CD4-positive, CD25-positive, alpha-beta regulatory T cell (primary cell): ENCODE measurements around the gene RPP38. TPM values are rescaled to one million over a fixed set of nuclear protein-coding genes. Genes with fewer than 3 reads are reported as not detected.
A peak's percentile ranks its signal among the peaks of the same experiment; 100 is the strongest.

Experiments used
- ATAC-seq, 2 donors: fragments of 150-1000 bp; cut with Tn5 transposase; one replicate each; pipeline ENCODE4 v1.10.0; 2021; ENCODE audit warnings: low read depth in 2 of 2, moderate number of reproducible peaks in 2 of 2, moderate library complexity in 1 of 2
- DNase-seq, 3 donors: peaks; one replicate each; pipeline versions ENCODE4 v3.0.0 to v3.0.0-alpha.2; 2012 to 2022; ENCODE audit warnings: mixed read lengths in 1 of 3
- H3K27ac ChIP-seq: one replicate; pipeline ENCODE4 v1.7.0; 2013; ENCODE audit warnings: mild to moderate bottlenecking, low read length; ENCODE audit not compliant: insufficient read depth, poor library complexity, severe bottlenecking
- H3K27me3 ChIP-seq: one replicate; pipeline ENCODE4 v1.7.0; 2013; ENCODE audit warnings: low read length; ENCODE audit not compliant: control insufficient read depth, insufficient read depth
- H3K36me3 ChIP-seq: one replicate; pipeline ENCODE4 v1.7.0; 2013; ENCODE audit warnings: mild to moderate bottlenecking, low read length, moderate library complexity; ENCODE audit not compliant: control insufficient read depth, insufficient read depth
- H3K4me1 ChIP-seq: 2 replicates; pipeline ENCODE4 v1.7.0; 2013; ENCODE audit warnings: mild to moderate bottlenecking, low read length; ENCODE audit not compliant: insufficient read depth, control insufficient read depth, poor library complexity, severe bottlenecking
- H3K4me3 ChIP-seq: one replicate; pipeline ENCODE4 v1.7.0; 2013; ENCODE audit warnings: low read depth, mild to moderate bottlenecking, low read length, moderate library complexity
- H3K9me3 ChIP-seq, 2 experiments: 1 replicate in 1 of 2; 2 replicates in 1 of 2; pipeline ENCODE4 v1.7.0; 2013; ENCODE audit warnings: low read length in 2 of 2, mild to moderate bottlenecking in 1 of 2, moderate library complexity in 1 of 2; ENCODE audit not compliant: control insufficient read depth in 2 of 2
- H3K27ac Mint-ChIP-seq, 3 donors: one replicate each; pipeline ENCODE4 v1.8.0; 2020 to 2022; ENCODE audit warnings: mild to moderate bottlenecking in 3 of 3, mixed read lengths in 3 of 3, moderate library complexity in 2 of 3
- H3K27me3 Mint-ChIP-seq: one replicate; pipeline ENCODE4 v1.8.0; 2022; ENCODE audit warnings: mild to moderate bottlenecking, mixed read lengths
- H3K36me3 Mint-ChIP-seq: one replicate; pipeline ENCODE4 v1.8.0; 2020; ENCODE audit warnings: mixed read lengths
- H3K4me1 Mint-ChIP-seq, 4 donors: one replicate each; pipeline ENCODE4 v1.8.0; 2020 to 2022; ENCODE audit warnings: mixed read lengths in 4 of 4, mild to moderate bottlenecking in 1 of 4
- H3K4me3 Mint-ChIP-seq, 4 donors: one replicate each; pipeline ENCODE4 v1.8.0; 2020 to 2022; ENCODE audit warnings: mild to moderate bottlenecking in 4 of 4, mixed read lengths in 4 of 4, moderate library complexity in 3 of 4
- H3K9me3 Mint-ChIP-seq, 7 donors: one replicate each; pipeline ENCODE4 v1.8.0; 2020 to 2022; ENCODE audit warnings: mixed read lengths in 7 of 7, mild to moderate bottlenecking in 3 of 7, moderate library complexity in 2 of 7
- polyA plus RNA-seq, 4 donors: library from polyadenylated mRNA; unstranded; fragments of 300-500 nt; fragmentation: Illumina TruSeq; gene quantifications; one replicate each; pipeline ENCODE4 v1.2.3, GENCODE V29; 2021
- total RNA-seq: library from RNA; stranded (reverse); gene quantifications from one replicate; pipeline ENCODE4 v1.2.3, GENCODE V29; 2022

The RPP38 gene
- total RNA-seq = 9.3 TPM
- polyA plus RNA-seq = 10 to 100 TPM; 19.6 to 38.7 (median 28.9) TPM

GRCh38 chr10:15097011-15097812 is at the start of gene RPP38:
Gene RPP38 (plus strand): TSS chr10:15097355. CDS start chr10:15103315, 5,960 bp downstream.
- Histone ChIP-seq H3K27ac (peak within 1 kb of the TSS; percentile 96), H3K4me3 (peak within 1 kb of the TSS; percentile 91), H3K36me3 (peaks cover 11% of the 10 kb centered on the region), H3K4me1 (peaks cover 30% of the 10 kb centered on the region), H3K9me3 (no peaks in the 10 kb centered on the region), H3K27me3 (no peaks in the 10 kb centered on the region)
- peak; percentile 90 to 95 (median 95) for DNase-seq
- Mint-ChIP-seq H3K4me1 (peaks cover 0 to 40% (median 30%) of the 10 kb centered on the region in 4 donors), H3K9me3 (no peaks in the 10 kb centered on the region), H3K27me3 (no peaks in the 10 kb centered on the region), H3K4me3 (peak within 1 kb of the TSS; percentile 95 to 97 (median 95)), H3K27ac (peak within 1 kb of the TSS; percentile 98 to 99 (median 98)), H3K36me3 (no peaks in the 10 kb centered on the region)
- ATAC-seq = peak; percentile 84 to 86

- no peak for ATAC-seq
- no peak overlapping the region for H3K4me3 Mint-ChIP-seq
- no peak overlapping the region for H3K4me3 ChIP-seq
- no peaks in the 10 kb centered on the region for H3K27me3 ChIP-seq
- H3K4me1 Mint-ChIP-seq = no peaks in the 10 kb centered on the region
- H3K36me3 ChIP-seq = no peaks in the 10 kb centered on the region
- no peaks in the 10 kb centered on the region for H3K9me3 ChIP-seq
- DNase-seq = no peak
- no peak overlapping the region for H3K27ac Mint-ChIP-seq
- H3K27me3 Mint-ChIP-seq = peaks cover 27% of the 10 kb centered on the region
- H3K27ac ChIP-seq = no peak overlapping the region
- no peaks in the 10 kb centered on the region for H3K9me3 Mint-ChIP-seq
- H3K36me3 Mint-ChIP-seq = no peaks in the 10 kb centered on the region
- no peaks in the 10 kb centered on the region for H3K4me1 ChIP-seq
These were observed 47.6 kb upstream of the RPP38 start for GRCh38 chr10:15049533-15049932.

GRCh38 chr10:15052121-15052520 is 45.0 kb upstream of the RPP38 start:
- Histone ChIP-seq H3K36me3 (no peaks in the 10 kb centered on the region), H3K27me3 (no peaks in the 10 kb centered on the region), H3K4me1 (no peaks in the 10 kb centered on the region), H3K27ac (no peak overlapping the region), H3K4me3 (no peak overlapping the region), H3K9me3 (no peaks in the 10 kb centered on the region)
- Mint-ChIP-seq H3K4me3 (no peak overlapping the region), H3K4me1 (no peaks in the 10 kb centered on the region), H3K36me3 (no peaks in the 10 kb centered on the region), H3K27me3 (peaks cover 27% of the 10 kb centered on the region), H3K27ac (no peak overlapping the region), H3K9me3 (peaks cover 0 to 2% (median 0%) of the 10 kb centered on the region in 7 donors)
- DNase-seq (no peak), ATAC-seq (no peak)

GRCh38 chr10:15053061-15053460 is 44.1 kb upstream of the RPP38 start:
- Mint-ChIP-seq H3K4me3 (no peak overlapping the region), H3K4me1 (no peaks in the 10 kb centered on the region), H3K27me3 (peaks cover 23% of the 10 kb centered on the region), H3K9me3 (peaks cover 0 to 2% (median 0%) of the 10 kb centered on the region in 7 donors), H3K27ac (no peak overlapping the region), H3K36me3 (no peaks in the 10 kb centered on the region)
- Histone ChIP-seq H3K9me3 (no peaks in the 10 kb centered on the region), H3K36me3 (no peaks in the 10 kb centered on the region), H3K4me3 (no peak overlapping the region), H3K4me1 (no peaks in the 10 kb centered on the region), H3K27ac (no peak overlapping the region), H3K27me3 (peaks cover 2% of the 10 kb centered on the region)
- ATAC-seq (no peak), DNase-seq (no peak)

- no peaks in the 10 kb centered on the region for H3K36me3 Mint-ChIP-seq
These were observed 38.5 kb upstream of the RPP38 start for GRCh38 chr10:15058689-15059088.

GRCh38 chr10:15059914-15060313 is 37.2 kb upstream of the RPP38 start:
- ATAC-seq = no peak

More at GRCh38 chr10:15058689-15059088, 38.5 kb upstream of the RPP38 start:
- peaks cover 25% of the 10 kb centered on the region for H3K27me3 Mint-ChIP-seq
- peaks cover 2% of the 10 kb centered on the region for H3K27me3 ChIP-seq
- no peaks in the 10 kb centered on the region for H3K4me1 ChIP-seq
- H3K4me3 ChIP-seq = no peak overlapping the region
- H3K4me1 Mint-ChIP-seq = no peaks in the 10 kb centered on the region
- no peak overlapping the region for H3K27ac Mint-ChIP-seq
- peaks cover 14 to 17% of the 10 kb centered on the region in 2 experiments for H3K9me3 ChIP-seq
- no peak overlapping the region for H3K4me3 Mint-ChIP-seq
- ATAC-seq (no peak), DNase-seq (no peak)
- H3K27ac ChIP-seq = no peak overlapping the region
- peaks cover 0 to 15% (median 5%) of the 10 kb centered on the region in 7 donors for H3K9me3 Mint-ChIP-seq
- no peaks in the 10 kb centered on the region for H3K36me3 ChIP-seq

GRCh38 chr10:15060638-15061037 is 36.5 kb upstream of the RPP38 start:
- no peaks in the 10 kb centered on the region for H3K4me1 Mint-ChIP-seq
- no peak for DNase-seq
- H3K27ac Mint-ChIP-seq = no peak overlapping the region

More at GRCh38 chr10:15059914-15060313, 37.2 kb upstream of the RPP38 start:
- peaks cover 2% of the 10 kb centered on the region for H3K27me3 ChIP-seq
- Mint-ChIP-seq H3K36me3 (no peaks in the 10 kb centered on the region), H3K27ac (no peak overlapping the region), H3K9me3 (peaks cover 0 to 15% (median 5%) of the 10 kb centered on the region in 7 donors), H3K27me3 (peaks cover 16% of the 10 kb centered on the region), H3K4me1 (no peaks in the 10 kb centered on the region), H3K4me3 (no peak overlapping the region)
- H3K27ac ChIP-seq = no peak overlapping the region
- no peaks in the 10 kb centered on the region for H3K36me3 ChIP-seq
- no peak overlapping the region for H3K4me3 ChIP-seq
- H3K4me1 ChIP-seq = no peaks in the 10 kb centered on the region
- peaks cover 14 to 17% of the 10 kb centered on the region in 2 experiments for H3K9me3 ChIP-seq
- DNase-seq = no peak

More at GRCh38 chr10:15060638-15061037, 36.5 kb upstream of the RPP38 start:
- Mint-ChIP-seq H3K9me3 (peaks cover 2 to 15% (median 5%) of the 10 kb centered on the region in 7 donors), H3K36me3 (no peaks in the 10 kb centered on the region), H3K4me3 (no peak overlapping the region), H3K27me3 (peaks cover 19% of the 10 kb centered on the region)
- no peak for ATAC-seq
- Histone ChIP-seq H3K27ac (no peak overlapping the region), H3K4me3 (no peak overlapping the region), H3K27me3 (peaks cover 2% of the 10 kb centered on the region), H3K36me3 (no peaks in the 10 kb centered on the region), H3K4me1 (no peaks in the 10 kb centered on the region), H3K9me3 (peaks cover 14 to 17% of the 10 kb centered on the region in 2 experiments)
